ENCODE measurements around the gene FIBP. TPM values are rescaled to one million over a fixed set of nuclear protein-coding genes. Genes with fewer than 3 reads are reported as not detected.

Gene FIBP
- total RNA-seq, 1 donor from 2014 or later = 76.5 TPM

- H3K4me1 Mint-ChIP-seq = peaks cover 38% of the 10 kb centered on the region
- H3K4me3 Mint-ChIP-seq = no peak overlapping the region
- H3K27ac Mint-ChIP-seq = no peak overlapping the region
- H3K36me3 Mint-ChIP-seq (ENCODE audit: low read depth) = peaks cover 45% of the 10 kb centered on the region
- no peak for TF ChIP-seq CTCF (IDR thresholded peaks at IDR 0.05)
- no peaks in the 10 kb centered on the region for H3K9me3 Mint-ChIP-seq
- H3K27me3 Mint-ChIP-seq = no peaks in the 10 kb centered on the region
- CTCF ChIA-PET = interaction anchor here (0.7 to 1.8 kb wide), 2 partner anchors 9 to 22 kb away, joined by 3 to 4 read pairs; partner anchors contain the start of genes CCDC85B and MUS81
- DNase-seq (no peak), ATAC-seq (ENCODE audit: low read depth) (no peak)
- POLR2A ChIA-PET = interaction anchor here (0.6 to 1.8 kb wide), 2 partner anchors 23 to 1067 kb away, joined by 3 to 7 read pairs; partner anchors contain the start of gene MUS81
- intact Hi-C loops (cut with micrococcal nuclease) = loop anchor here (10.0 kb wide), 1 partner anchor 252 kb away; no protein-coding TSS in a partner anchor
These were observed 5.9 kb downstream of the FIBP start for GRCh38 chr11:65882120-65883057.

GRCh38 chr11:65880844-65881421 lies 7.3 kb downstream of the FIBP start:
- no peak overlapping the region for H3K27ac Mint-ChIP-seq
- ATAC-seq (ENCODE audit: low read depth) = no peak
- no peak overlapping the region for H3K4me3 Mint-ChIP-seq
- ChIA-PET CTCF (interaction anchor here (1.8 kb wide), 1 partner anchor 21 kb away, joined by 4 read pairs; the partner anchor contains the start of gene MUS81), POLR2A (interaction anchor here (0.5 to 1.8 kb wide), 5 partner anchors 9 to 115 kb away, joined by 3 to 7 read pairs (median 5); partner anchors contain the start of genes CCDC85B and MUS81)
- H3K9me3 Mint-ChIP-seq = no peaks in the 10 kb centered on the region
- intact Hi-C loops (cut with micrococcal nuclease) = loop anchor here (10.0 kb wide), 1 partner anchor 254 kb away; no protein-coding TSS in a partner anchor
- H3K36me3 Mint-ChIP-seq (ENCODE audit: low read depth) = peaks cover 34% of the 10 kb centered on the region
- no peak for TF ChIP-seq CTCF (IDR thresholded peaks at IDR 0.05)
- H3K27me3 Mint-ChIP-seq = no peaks in the 10 kb centered on the region
- no peak for DNase-seq
- H3K4me1 Mint-ChIP-seq = peaks cover 28% of the 10 kb centered on the region

GRCh38 chr11:65880027-65880426 lies 8.2 kb downstream of the FIBP start:
- intact Hi-C loops (cut with micrococcal nuclease) = loop anchor here (10.0 kb wide), 1 partner anchor 255 kb away; no protein-coding TSS in a partner anchor
- H3K4me1 Mint-ChIP-seq = peaks cover 23% of the 10 kb centered on the region
- H3K36me3 Mint-ChIP-seq (ENCODE audit: low read depth) = peaks cover 27% of the 10 kb centered on the region
- ATAC-seq (ENCODE audit: low read depth) (no peak), DNase-seq (no peak)
- no peaks in the 10 kb centered on the region for H3K9me3 Mint-ChIP-seq
- CTCF ChIA-PET = no interaction called here
- no peak overlapping the region for H3K4me3 Mint-ChIP-seq
- no peak overlapping the region for H3K27ac Mint-ChIP-seq
- no peaks in the 10 kb centered on the region for H3K27me3 Mint-ChIP-seq
- TF ChIP-seq CTCF (IDR thresholded peaks at IDR 0.05) = no peak
- POLR2A ChIA-PET = interaction anchor here (1.1 kb wide), 1 partner anchor 21 kb away, joined by 4 read pairs; no protein-coding TSS in a partner anchor

- intact Hi-C loops (cut with micrococcal nuclease) = loop anchor here (10.0 kb wide), 1 partner anchor 255 kb away; no protein-coding TSS in a partner anchor
- ATAC-seq (ENCODE audit: low read depth) (peak; percentile 8), DNase-seq (no peak)
- ChIA-PET CTCF (interaction anchor here (1.2 kb wide), 1 partner anchor 20 kb away, joined by 4 read pairs; no protein-coding TSS in a partner anchor), POLR2A (interaction anchor here (1.1 kb wide), 1 partner anchor 21 kb away, joined by 4 read pairs; no protein-coding TSS in a partner anchor)
- Mint-ChIP-seq H3K36me3 (ENCODE audit: low read depth) (peaks cover 25% of the 10 kb centered on the region), H3K9me3 (no peaks in the 10 kb centered on the region), H3K27me3 (no peaks in the 10 kb centered on the region), H3K27ac (no peak within 1 kb of the TSS), H3K4me1 (peaks cover 19% of the 10 kb centered on the region), H3K4me3 (no peak within 1 kb of the TSS)
- TF ChIP-seq CTCF (IDR thresholded peaks at IDR 0.05) = no peak
These were observed 8.7 kb downstream of the FIBP start, which contains the start of gene CTSW for GRCh38 chr11:65879617-65880016. Gene CTSW (plus strand): TSS chr11:65879837. CDS start chr11:65879855, 18 bp downstream.
